ENCODE measurements around the gene GNAT1.

The GNAT1 gene

DNA sequence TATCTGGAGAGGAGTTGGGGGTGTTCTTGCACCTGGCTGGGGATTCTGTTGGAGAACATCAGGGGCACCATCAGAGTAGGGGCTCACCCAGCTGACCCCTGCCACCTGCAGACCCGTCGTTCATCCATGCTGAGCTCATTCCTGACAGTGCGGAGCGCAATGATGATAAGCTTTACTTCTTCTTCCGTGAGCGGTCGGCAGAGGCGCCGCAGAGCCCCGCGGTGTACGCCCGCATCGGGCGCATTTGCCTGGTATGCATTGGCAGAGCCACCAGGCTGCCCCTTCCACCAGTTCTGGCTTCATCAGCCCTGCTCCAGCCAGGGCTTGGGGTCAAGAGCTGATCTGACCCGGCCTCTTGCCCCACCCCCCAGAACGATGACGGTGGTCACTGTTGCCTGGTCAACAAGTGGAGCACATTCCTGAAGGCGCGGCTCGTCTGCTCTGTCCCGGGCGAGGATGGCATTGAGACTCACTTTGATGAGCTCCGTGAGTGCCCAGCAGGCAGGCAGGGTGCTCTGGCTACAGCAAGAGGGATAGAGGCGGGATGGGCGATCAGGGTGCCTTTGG, 8.8 kb upstream of the GNAT1 start:
- no peak for FAIRE-seq

DNA sequence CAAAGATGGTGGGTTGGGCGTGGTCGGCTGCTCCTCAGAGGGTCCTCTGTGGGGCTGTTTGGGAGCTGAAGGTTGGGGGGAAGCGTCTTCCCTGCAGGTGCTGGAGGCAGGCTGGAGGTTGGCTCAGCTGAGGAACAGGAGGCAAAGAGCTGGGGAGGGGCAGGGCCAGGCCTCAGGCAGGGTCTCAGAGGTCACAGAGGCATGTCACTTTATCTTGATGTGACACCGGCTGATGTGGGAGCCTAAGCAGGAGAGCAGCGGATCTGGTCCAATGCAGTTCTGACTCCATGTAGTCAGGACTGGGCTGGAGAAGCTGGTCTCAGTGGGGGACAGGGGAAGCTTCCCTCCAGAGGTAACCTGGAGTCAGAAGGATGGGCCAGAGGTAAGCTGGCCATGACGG, 7.7 kb upstream of the GNAT1 start:
- FAIRE-seq: no peak

DNA sequence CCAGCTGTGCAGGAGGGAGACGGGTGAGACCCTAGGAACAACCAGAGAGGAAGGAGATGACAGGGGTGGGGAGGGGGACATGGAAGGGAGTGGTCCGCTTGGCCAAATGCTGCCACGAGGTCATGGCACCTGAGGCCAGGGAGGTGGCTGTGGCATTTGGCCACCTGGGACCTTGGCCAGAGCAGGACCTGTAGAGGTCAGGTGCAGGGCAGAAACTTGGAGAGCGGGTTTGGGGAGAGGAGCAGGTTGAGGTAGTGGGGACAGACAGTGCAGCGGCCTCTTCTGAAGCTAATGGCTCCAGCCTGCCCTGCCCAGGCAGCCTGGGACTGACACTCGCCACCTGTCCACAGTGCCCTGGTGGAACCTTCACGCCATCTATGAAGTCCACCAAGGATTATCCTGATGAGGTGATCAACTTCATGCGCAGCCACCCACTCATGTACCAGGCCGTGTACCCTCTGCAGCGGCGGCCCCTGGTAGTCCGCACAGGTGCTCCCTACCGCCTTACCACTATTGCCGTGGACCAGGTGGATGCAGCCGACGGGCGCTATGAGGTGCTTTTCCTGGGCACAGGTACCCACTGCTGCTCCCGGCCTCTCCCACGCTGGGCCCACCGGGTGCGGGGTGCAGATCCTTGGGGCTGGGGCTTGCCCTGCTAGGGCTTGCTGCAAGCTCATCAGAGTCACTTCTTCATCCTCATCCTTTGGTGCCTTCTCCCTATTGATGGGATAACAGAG, 7.0 kb upstream of the GNAT1 start:
- FAIRE-seq: no peak

DNA sequence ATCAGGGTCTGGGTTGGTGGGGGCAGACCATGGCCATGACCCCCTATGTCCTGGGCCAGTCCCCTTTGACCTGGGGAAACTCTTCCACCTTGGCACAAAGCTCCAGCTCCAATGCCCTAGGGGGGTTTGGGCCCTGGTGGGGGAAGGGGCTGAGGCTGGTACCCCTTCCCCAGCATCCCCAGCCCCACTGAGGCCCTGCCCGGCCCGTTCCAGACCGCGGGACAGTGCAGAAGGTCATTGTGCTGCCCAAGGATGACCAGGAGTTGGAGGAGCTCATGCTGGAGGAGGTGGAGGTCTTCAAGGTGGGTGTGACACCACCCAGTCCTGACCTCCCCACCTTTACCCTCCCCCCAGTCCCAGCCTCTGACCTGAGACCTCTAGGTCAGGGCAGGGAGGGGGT, 6.2 kb upstream of the GNAT1 start:
- no peak for FAIRE-seq

DNA sequence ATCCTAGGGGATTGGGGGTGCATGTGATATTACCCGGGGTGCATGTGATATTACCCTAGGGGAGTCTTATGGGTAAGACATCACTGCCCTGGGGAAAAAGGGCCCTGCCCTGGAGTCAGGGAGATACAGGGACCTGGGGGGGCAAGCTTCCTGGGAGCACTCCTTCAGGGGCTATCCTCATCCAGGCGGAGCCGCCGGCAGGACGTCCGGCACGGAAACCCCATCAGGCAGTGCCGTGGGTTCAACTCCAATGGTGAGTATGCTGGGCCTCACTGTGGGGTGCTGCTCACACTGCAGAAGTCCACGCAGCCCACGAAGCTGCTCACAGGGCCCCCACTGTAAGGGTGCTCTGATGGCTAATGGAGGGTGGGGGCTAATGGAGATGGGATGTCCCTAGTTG, 5.3 kb upstream of the GNAT1 start:
- no peak for FAIRE-seq

GRCh38 chr3:50187750-50188149, 3.7 kb upstream of the GNAT1 start:
- no peak for FAIRE-seq

- FAIRE-seq: peak; percentile 94
Observed at GRCh38 chr3:50189274-50189673, 2.1 kb upstream of the GNAT1 start.

GRCh38 chr3:50189989-50190388, 1.4 kb upstream of the GNAT1 start:
- no peak for FAIRE-seq

- no peak for FAIRE-seq
Observed at GRCh38 chr3:50192124-50192523, 714 bp downstream of the GNAT1 start.

DNA sequence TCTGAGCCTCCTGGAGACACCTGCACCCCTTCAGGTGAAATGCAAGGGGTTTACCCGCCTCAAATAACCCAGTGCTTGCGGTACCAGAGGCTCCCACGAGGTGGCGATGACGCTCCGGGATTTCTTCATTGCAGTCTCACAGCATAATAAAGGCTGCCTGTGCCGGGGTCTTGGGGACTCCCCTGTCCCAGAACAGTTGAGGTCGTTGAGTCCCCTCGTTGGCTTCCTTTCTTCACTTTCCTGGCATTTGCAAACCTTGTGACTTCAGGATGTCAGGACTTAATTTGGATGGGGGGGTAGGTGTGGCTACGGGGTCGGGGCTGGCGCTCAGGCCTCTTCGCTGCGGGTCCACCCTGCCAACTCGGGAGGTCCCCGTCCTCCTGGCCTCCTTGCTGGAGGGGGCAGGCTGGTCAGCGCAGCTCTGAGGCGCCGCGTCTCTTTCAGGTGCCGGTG, 1.3 kb downstream of the GNAT1 start:
- peak; percentile 84 for FAIRE-seq

- FAIRE-seq: no peak
Observed at GRCh38 chr3:50193286-50193685, 1.9 kb downstream of the GNAT1 start.

DNA sequence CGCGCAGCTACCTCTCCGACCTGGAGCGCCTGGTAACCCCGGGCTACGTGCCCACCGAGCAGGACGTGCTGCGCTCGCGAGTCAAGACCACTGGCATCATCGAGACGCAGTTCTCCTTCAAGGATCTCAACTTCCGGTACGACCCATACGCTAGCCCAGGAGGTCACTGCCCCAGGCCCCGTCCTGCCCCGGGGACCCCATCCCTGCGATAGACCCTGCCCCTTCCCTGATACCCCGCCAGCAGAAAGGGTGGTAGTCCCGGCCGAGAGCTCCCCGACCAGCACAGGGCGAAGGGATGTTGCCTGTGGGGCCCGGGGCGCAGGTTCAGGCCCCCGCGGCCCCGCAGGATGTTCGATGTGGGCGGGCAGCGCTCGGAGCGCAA, 2.3 kb downstream of the GNAT1 start:
- no peak for FAIRE-seq

- FAIRE-seq: peak; percentile 19
Observed at GRCh38 chr3:50194128-50194902, 2.9 kb downstream of the GNAT1 start.

DNA sequence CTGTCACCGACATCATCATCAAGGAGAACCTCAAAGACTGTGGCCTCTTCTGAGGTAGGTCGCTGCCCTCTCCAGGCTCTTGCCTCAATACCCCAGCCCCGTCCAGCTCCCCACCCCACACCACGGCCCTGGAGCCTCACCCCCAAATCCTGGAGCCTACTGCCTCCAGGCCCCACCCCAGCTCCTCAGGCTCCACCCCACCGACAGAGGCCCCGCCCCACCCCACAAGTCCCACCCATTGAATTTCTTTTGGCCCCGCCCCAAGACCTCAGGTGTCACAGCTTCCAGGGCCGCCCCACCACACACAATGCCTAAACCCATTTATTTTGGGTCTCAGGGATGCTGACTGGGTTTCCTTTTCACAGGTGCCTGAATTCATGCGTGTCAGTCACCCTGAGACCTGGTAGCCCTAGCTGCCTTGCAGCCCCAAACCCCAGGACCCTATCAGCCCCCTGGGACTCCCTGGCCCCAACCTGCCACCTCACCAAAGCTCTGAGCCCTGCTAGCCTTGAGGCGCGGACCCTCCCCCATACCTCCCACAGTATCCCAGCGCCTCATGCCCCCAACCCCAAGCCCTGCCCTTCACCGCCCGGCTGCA, 3.6 kb downstream of the GNAT1 start:
- FAIRE-seq: no peak

- no peak for FAIRE-seq
Observed at GRCh38 chr3:50195501-50196252, 4.3 kb downstream of the GNAT1 start.

DNA sequence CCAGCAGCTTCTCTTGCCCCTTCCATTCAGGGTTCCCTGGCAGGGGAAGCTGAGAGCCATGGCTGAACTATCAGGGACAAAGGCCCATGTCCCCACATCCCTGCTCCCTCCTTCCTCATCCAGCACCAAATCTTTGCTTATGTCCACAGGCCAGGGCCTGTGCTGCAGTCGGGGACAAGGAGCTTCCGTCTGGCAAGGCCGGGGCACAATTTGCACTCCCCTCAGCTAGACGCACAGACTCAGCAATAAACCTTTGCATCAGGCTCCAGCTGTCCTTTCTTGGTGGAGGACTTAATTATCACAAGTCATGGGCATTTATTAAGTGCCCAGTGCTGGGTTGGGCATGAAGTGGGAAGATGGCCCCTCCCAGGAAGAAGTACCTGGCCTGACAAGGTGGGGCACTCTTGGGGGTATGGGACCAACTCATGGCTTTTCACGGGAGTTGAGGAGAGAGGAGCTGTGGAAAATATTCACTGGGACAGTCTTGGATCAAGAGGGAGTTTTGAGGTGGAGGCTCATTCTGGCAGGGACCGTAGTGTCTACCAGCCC, 4.9 kb downstream of the GNAT1 start:
- no peak for FAIRE-seq

GRCh38 chr3:50201573-50202315, 10.3 kb downstream of the GNAT1 start:
- no peak for FAIRE-seq

GRCh38 chr3:50202353-50203112, 11.1 kb downstream of the GNAT1 start:
- no peak for FAIRE-seq

DNA sequence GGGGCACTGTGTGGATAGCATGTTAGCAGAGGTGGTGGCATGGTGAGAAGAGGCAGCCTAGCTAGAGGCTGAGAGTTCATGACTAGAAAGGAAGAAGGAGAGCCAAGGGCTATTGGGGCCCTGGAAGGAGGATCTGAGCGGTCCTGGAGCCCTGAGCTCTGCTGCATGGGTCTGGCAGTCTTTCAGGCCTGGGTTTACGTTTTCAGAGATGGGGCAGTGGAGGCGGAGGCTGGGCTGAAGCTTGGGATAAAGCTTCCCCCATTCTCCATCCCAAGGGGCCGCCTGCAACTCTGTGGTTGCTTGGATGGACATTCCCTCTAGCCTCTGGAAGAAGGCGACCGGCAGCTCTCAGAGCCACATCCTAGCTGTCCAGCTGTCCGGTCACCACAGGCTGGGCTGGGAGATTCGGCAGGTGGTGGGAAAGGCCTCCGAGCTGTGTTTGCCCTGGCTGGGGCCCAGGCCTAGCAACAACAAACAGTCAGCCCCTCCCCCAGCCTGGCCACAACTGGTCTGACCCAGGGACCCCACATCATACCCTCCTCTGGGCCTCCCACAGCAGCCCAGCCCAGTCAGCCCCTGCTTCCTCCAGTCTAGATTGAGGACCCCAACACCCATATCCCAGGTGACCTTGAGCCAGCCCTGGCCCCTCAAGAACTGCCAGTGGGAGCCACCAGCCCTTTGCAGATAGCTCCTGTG, 11.9 kb downstream of the GNAT1 start:
- no peak for FAIRE-seq

All from G401.6 (cell line).